AG04450 (cell line): ENCODE data around the gene ASB11. TPM values are rescaled to one million over a fixed set of nuclear protein-coding genes. Genes with fewer than 3 reads are reported as not detected.

Source experiments
- CTCF ChIA-PET: fragments of 300-600, 350-600 bp; formaldehyde crosslinking; extraction: SDS; loops from one replicate; lab custom pipeline; 2022; ENCODE audit warnings: antibody characterized with exemption, inconsistent platforms; lab: Charles Lee
- POLR2A ChIA-PET: fragments of 350-600 bp; formaldehyde crosslinking; extraction: SDS; loops from one replicate; lab custom pipeline; 2021; ENCODE audit warnings: antibody characterized with exemption, inconsistent platforms; lab: Yijun Ruan, JAX
- DNase-seq: peaks from one replicate; pipeline ENCODE4 v3.0.0-alpha.2; 2011; ENCODE audit warnings: low read depth, low spot score
- H3K27ac ChIP-seq: one replicate; pipeline ENCODE4 v1.5.1; 2012; ENCODE audit warnings: low read depth, low read length, control low read depth
- H3K27me3 ChIP-seq: one replicate; pipeline ENCODE4 v1.6.0; 2012; ENCODE audit warnings: low read length; ENCODE audit not compliant: control insufficient read depth, insufficient read depth
- H3K4me3 ChIP-seq: 2 replicates; pipeline ENCODE4 v1.5.1; 2011; ENCODE audit warnings: mild to moderate bottlenecking, low read depth, low read length, control low read depth
- H3K9me3 ChIP-seq: 2 replicates; pipeline ENCODE4 v1.5.1; 2012; ENCODE audit warnings: low read length; ENCODE audit not compliant: control insufficient read depth, insufficient read depth
- polyA plus RNA-seq: library from polyadenylated mRNA; depleted of rRNA; stranded (reverse); fragments of >200 nt; gene quantifications from 2 replicates; pipeline ENCODE4 v1.2.3, GENCODE V29; 2011
- TF ChIP-seq, protein P1 (sequence below): IDR thresholded peaks from 2 replicates; pipeline ENCODE4 v1.5.1; 2011; ENCODE audit warnings: low read depth, low read length, control low read depth, inconsistent platforms

ASB11 gene
- polyA plus RNA-seq, 1 experiment: not detected

GRCh38 chrX:15322472-15322871, 7.0 kb upstream of the ASB11 start:
- CTCF ChIA-PET: no interaction called here

GRCh38 chrX:15322072-15322471, 6.6 kb upstream of the ASB11 start:
- CTCF ChIA-PET: no interaction called here
- no peaks in the 10 kb centered on the region for H3K27me3 ChIP-seq
- H3K4me3 ChIP-seq: no peak overlapping the region
- POLR2A ChIA-PET: no interaction called here
- no peaks in the 10 kb centered on the region for H3K9me3 ChIP-seq
- TF ChIP-seq, protein P1, sequence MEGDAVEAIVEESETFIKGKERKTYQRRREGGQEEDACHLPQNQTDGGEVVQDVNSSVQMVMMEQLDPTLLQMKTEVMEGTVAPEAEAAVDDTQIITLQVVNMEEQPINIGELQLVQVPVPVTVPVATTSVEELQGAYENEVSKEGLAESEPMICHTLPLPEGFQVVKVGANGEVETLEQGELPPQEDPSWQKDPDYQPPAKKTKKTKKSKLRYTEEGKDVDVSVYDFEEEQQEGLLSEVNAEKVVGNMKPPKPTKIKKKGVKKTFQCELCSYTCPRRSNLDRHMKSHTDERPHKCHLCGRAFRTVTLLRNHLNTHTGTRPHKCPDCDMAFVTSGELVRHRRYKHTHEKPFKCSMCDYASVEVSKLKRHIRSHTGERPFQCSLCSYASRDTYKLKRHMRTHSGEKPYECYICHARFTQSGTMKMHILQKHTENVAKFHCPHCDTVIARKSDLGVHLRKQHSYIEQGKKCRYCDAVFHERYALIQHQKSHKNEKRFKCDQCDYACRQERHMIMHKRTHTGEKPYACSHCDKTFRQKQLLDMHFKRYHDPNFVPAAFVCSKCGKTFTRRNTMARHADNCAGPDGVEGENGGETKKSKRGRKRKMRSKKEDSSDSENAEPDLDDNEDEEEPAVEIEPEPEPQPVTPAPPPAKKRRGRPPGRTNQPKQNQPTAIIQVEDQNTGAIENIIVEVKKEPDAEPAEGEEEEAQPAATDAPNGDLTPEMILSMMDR: no peak
- no peak for DNase-seq
- H3K27ac ChIP-seq: no peak overlapping the region

More at GRCh38 chrX:15322472-15322871, 7.0 kb upstream of the ASB11 start:
- H3K4me3 ChIP-seq: no peak overlapping the region
- no peak overlapping the region for H3K27ac ChIP-seq
- DNase-seq: no peak
- POLR2A ChIA-PET: no interaction called here
- no peaks in the 10 kb centered on the region for H3K9me3 ChIP-seq
- TF ChIP-seq, protein P1: no peak
- no peaks in the 10 kb centered on the region for H3K27me3 ChIP-seq

GRCh38 chrX:15321447-15321846, 6.0 kb upstream of the ASB11 start:
- no peak for DNase-seq
- Histone ChIP-seq H3K27me3 (no peaks in the 10 kb centered on the region), H3K4me3 (no peak overlapping the region), H3K9me3 (no peaks in the 10 kb centered on the region), H3K27ac (no peak overlapping the region)
- ChIA-PET POLR2A (no interaction called here), CTCF (no interaction called here)
- TF ChIP-seq, protein P1: no peak

GRCh38 chrX:15320297-15320696, 4.9 kb upstream of the ASB11 start:
- no peak overlapping the region for H3K4me3 ChIP-seq
- no peak overlapping the region for H3K27ac ChIP-seq
- CTCF ChIA-PET: no interaction called here
- DNase-seq: no peak
- no peaks in the 10 kb centered on the region for H3K9me3 ChIP-seq
- H3K27me3 ChIP-seq: no peaks in the 10 kb centered on the region
- POLR2A ChIA-PET: no interaction called here
- TF ChIP-seq, protein P1: no peak

GRCh38 chrX:15319075-15319474, 3.6 kb upstream of the ASB11 start:
- Histone ChIP-seq H3K4me3 (no peak overlapping the region), H3K27ac (no peak overlapping the region), H3K27me3 (no peaks in the 10 kb centered on the region), H3K9me3 (no peaks in the 10 kb centered on the region)
- TF ChIP-seq, protein P1: no peak
- DNase-seq: no peak
- CTCF ChIA-PET: no interaction called here
- POLR2A ChIA-PET: no interaction called here
